AG09309 (cell line): Measurements from ENCODE around the gene SPP1.

Source experiments
- DNase-seq: peaks from one replicate; pipeline ENCODE4 v3.0.0-alpha.2; 2010; ENCODE audit warnings: low read depth
- H3K4me3 ChIP-seq: 2 replicates; pipeline ENCODE4 v1.5.1; 2011; ENCODE audit warnings: mild to moderate bottlenecking, low read depth, low read length, moderate library complexity; ENCODE audit not compliant: control insufficient read depth
- TF ChIP-seq, protein P1 (sequence below): IDR thresholded peaks from 2 replicates; pipeline ENCODE4 v1.5.1; 2011; ENCODE audit warnings: mild to moderate bottlenecking, low read depth, low read length, inconsistent platforms; ENCODE audit not compliant: insufficient read depth, control insufficient read depth; ENCODE audit errors: missing control alignments

Gene SPP1

DNA sequence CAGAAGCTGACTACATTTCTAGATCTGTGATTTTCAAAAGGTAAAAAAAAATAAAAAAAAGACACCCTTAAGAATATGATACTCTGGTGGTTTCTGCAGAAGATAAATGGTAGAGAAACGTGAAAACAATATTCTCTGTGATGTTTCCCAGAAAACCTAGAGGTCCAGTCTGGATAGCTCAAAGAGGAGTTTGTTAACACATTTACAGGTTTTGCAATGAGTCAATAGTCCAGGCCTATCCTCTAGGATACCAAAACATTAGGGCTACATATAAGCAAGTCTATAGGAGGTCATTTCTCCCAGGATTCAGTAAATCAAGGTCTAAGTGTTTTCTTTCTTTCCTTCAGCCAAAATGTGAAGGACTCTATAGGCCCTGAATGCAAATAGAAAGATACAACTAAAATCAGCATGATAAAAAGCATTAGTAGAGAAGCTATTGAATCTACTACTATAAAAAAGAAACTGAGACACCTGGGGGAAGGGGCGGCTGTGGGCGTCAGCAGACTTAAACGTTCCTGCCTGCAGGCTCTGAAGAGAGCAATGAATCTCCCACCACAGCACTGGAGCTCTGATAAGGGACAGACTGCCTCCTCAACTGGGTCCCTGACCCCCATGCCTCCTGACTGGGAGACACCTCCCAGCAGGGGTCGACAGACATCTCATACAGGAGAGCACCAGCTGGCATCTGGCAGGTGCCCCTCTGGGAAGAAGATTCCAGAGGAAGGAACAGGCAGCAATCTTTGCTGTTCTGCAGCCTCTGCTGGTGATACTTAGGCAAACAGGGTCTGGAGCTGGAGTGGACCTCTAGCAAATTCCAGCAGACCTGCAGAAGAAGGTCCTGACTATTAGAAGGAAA, 33.7 kb upstream of the SPP1 start:
- no peak overlapping the region for H3K4me3 ChIP-seq
- no peak for DNase-seq
- TF ChIP-seq, protein P1, sequence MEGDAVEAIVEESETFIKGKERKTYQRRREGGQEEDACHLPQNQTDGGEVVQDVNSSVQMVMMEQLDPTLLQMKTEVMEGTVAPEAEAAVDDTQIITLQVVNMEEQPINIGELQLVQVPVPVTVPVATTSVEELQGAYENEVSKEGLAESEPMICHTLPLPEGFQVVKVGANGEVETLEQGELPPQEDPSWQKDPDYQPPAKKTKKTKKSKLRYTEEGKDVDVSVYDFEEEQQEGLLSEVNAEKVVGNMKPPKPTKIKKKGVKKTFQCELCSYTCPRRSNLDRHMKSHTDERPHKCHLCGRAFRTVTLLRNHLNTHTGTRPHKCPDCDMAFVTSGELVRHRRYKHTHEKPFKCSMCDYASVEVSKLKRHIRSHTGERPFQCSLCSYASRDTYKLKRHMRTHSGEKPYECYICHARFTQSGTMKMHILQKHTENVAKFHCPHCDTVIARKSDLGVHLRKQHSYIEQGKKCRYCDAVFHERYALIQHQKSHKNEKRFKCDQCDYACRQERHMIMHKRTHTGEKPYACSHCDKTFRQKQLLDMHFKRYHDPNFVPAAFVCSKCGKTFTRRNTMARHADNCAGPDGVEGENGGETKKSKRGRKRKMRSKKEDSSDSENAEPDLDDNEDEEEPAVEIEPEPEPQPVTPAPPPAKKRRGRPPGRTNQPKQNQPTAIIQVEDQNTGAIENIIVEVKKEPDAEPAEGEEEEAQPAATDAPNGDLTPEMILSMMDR = no peak

DNA sequence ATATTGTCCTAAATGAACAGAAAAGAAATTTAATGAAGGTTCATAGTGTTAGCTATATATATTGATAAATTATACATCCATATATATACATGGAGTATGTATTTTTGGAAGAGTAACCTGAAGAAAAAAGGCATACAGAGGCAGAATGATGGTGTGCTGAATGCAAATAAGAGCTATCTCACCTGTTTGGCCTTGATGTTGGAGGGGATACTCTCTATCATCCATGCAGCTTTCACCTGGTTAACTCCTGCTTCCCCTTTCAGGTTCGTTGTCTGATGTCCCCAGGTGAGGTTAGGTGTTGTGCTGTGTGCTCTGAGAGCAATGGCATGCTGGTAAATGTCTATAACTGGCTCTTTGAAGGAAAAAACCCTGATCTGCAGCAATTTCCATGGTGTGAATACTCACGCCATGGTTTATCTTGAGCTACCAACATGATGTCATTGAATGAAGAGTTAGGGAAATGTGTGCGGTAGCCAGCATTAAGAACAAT, 31.8 kb upstream of the SPP1 start:
- TF ChIP-seq, protein P1 = no peak

DNA sequence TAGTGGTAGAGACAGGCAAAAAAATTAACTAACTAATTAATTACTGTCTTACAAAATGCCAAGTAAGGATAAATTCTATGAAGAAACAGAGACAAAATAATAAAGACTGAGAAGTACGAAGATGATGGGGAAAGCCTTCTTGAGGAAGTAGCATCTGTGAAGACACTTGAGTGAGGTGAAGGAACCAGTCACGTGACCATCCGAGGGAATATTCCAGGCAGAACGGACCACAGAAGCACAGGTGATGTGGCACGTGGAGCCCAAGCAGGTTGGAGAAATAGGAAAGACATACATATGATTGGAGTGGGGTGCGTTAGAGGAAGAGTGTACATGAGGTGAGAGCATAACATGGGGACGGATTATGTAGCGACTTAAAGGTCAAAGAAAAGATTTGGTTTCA, 30.5 kb upstream of the SPP1 start:
- TF ChIP-seq, protein P1 = no peak
- DNase-seq = no peak
- no peak overlapping the region for H3K4me3 ChIP-seq

More for the DNA sequence above, 31.8 kb upstream of the SPP1 start:
- DNase-seq = no peak
- H3K4me3 ChIP-seq = no peak overlapping the region

DNA sequence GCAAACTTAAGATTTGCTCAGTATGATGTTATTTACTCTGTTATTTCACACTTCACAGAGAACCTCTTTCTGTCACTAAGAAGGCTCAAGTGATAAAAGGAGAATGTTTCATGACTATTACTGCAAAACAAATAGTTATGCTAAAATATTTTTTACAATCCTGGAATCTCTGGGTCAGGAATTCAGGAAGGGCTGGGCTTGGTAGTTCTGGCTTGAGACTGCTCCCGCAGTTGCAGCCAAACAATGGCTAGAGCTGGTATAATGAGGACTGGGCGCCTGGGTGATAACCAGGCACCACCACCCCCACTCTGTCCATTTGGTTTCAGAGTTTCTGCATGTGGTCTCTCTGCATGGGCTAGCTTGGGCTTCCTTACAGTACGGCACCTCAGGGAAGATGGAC, 28.7 kb upstream of the SPP1 start:
- TF ChIP-seq, protein P1 = no peak
- no peak overlapping the region for H3K4me3 ChIP-seq
- DNase-seq = no peak

DNA sequence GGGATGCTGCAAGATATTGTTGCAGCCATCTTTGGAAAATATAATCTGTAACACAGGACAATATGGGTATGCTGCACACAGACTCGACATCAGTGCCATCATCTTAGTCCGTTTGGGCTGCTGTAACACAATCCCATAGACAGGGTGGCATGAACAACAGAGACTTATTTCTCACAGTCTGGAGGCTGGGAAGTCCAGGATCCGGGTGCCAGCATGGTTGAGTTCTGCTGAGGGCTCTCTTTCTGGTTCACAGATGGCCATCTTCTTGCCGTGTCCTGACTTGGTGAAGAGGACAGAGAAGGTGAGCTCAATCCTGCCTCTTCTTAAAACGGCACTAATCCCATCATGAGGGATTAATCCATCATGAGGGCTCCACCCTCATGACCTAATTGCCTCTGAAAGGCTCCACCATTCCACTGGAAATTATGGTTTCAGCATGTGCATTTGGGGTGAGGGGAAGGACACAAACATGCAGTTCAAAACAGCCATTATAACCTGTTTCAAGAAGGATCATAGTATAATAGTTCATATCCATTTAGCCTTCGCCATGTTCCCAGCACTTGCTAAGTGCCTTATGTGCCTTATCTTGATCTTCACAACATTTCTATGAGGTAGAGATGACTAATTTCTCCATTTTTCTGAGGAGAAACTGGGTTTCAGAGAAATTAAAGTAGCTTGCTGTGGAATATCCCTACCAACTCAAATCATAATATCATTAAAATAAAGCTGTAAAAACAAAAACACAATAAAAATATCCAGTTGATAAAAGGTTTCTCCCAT, 27.9 kb upstream of the SPP1 start:
- TF ChIP-seq, protein P1 = no peak
- no peak for DNase-seq
- no peak overlapping the region for H3K4me3 ChIP-seq

DNA sequence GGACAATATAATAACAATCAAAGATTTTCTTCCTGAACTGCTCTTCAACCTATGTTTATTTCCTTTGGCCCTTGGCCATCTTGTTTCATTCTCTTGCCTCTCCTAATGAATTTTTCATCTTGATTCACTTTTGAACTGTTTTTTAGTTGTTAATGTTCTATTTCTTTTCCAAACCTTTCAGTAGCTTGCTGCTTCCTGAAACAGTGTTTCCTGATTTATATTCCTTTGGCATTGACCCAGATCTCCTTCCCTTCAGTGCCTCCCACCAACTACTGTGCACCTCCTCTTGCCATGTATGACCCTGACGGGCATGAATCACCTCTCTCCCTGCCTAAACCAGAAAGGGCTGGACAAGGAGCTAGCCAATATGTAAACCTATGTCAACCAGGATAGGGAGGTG, 25.6 kb upstream of the SPP1 start:
- TF ChIP-seq, protein P1 = no peak
- DNase-seq = no peak
- no peak overlapping the region for H3K4me3 ChIP-seq
